HEK293 (cell line): Measurements from ENCODE around the gene CDH5.
A peak's percentile ranks its signal among the peaks of the same experiment; 100 is the strongest.

Experiments
- BCL11B ChIP-seq: fragments of 450-650 bp; formaldehyde crosslinking; IDR thresholded peaks from 2 replicates; pipeline ENCODE4 v1.5.1; 2016; ENCODE audit warnings: low read depth, missing biosample characterization, missing genetic modification characterization
- HOXA7 ChIP-seq: sonication (generic); formaldehyde crosslinking; IDR thresholded peaks from 2 replicates; pipeline ENCODE4 v1.8.1; 2022; ENCODE audit warnings: missing genetic modification reagents, borderline replicate concordance
- HOXC10 ChIP-seq: sonication (generic); formaldehyde crosslinking; IDR thresholded peaks from 2 replicates; pipeline ENCODE4 v1.8.1; 2023; ENCODE audit warnings: mild to moderate bottlenecking, missing genetic modification reagents
- IKZF3 ChIP-seq: fragments of 450-650 bp; IDR thresholded peaks from 2 replicates; pipeline ENCODE4 v1.5.0; 2018; ENCODE audit warnings: missing biosample characterization, mild to moderate bottlenecking, missing genetic modification characterization, moderate library complexity
- KLF10 ChIP-seq: fragments of 450-650 bp; IDR thresholded peaks from 2 replicates; pipeline ENCODE4 v1.5.1; 2018; ENCODE audit warnings: missing biosample characterization, mild to moderate bottlenecking, missing genetic modification characterization
- PRDM10 ChIP-seq: fragments of 450-650 bp; formaldehyde crosslinking; IDR thresholded peaks from 2 replicates; pipeline ENCODE4 v1.5.1; 2016; ENCODE audit warnings: missing biosample characterization, missing genetic modification characterization
- TRIM28 ChIP-seq: IDR thresholded peaks from 2 replicates; pipeline ENCODE4 v1.6.1; 2011; ENCODE audit warnings: low read length, control low read depth, borderline replicate concordance
- YY1 ChIP-seq: fragments of 450-650 bp; formaldehyde crosslinking; IDR thresholded peaks from 2 replicates; pipeline ENCODE4 v1.5.1; 2018; ENCODE audit warnings: missing biosample characterization, missing genetic modification characterization
- ZNF112 ChIP-seq: fragments of 450-650 bp; formaldehyde crosslinking; IDR thresholded peaks from 2 replicates; pipeline ENCODE4 v1.5.0; 2017; ENCODE audit warnings: missing biosample characterization, missing genetic modification characterization
- ZNF175 ChIP-seq: fragments of 450-650 bp; formaldehyde crosslinking; IDR thresholded peaks from 2 replicates; pipeline ENCODE4 v1.5.1; 2016; ENCODE audit warnings: missing biosample characterization, missing genetic modification characterization
- ZNF239 ChIP-seq: fragments of 450-650 bp; formaldehyde crosslinking; IDR thresholded peaks from 2 replicates; pipeline ENCODE4 v1.5.1; 2016; ENCODE audit warnings: missing biosample characterization, missing genetic modification characterization
- ZNF24 ChIP-seq: fragments of 450-650 bp; formaldehyde crosslinking; IDR thresholded peaks from 2 replicates; pipeline ENCODE4 v1.5.1; 2016; ENCODE audit warnings: missing biosample characterization, missing genetic modification characterization
- ZNF26 ChIP-seq: fragments of 450-650 bp; formaldehyde crosslinking; IDR thresholded peaks from 2 replicates; pipeline ENCODE4 v1.5.1; 2016; ENCODE audit warnings: missing biosample characterization, missing genetic modification characterization
- ZNF366 ChIP-seq: fragments of 450-650 bp; formaldehyde crosslinking; conservative IDR thresholded peaks from 2 replicates; pipeline ENCODE4 v1.5.1; 2016; ENCODE audit warnings: missing biosample characterization, missing genetic modification characterization
- ZNF488 ChIP-seq: fragments of 450-650 bp; formaldehyde crosslinking; IDR thresholded peaks from 2 replicates; pipeline ENCODE4 v1.5.1; 2016; ENCODE audit warnings: missing biosample characterization, missing genetic modification characterization
- ZNF521 ChIP-seq: fragments of 450-650 bp; formaldehyde crosslinking; IDR thresholded peaks from 2 replicates; pipeline ENCODE4 v1.5.1; 2017; ENCODE audit warnings: missing biosample characterization, mild to moderate bottlenecking, missing genetic modification characterization
- ZNF529 ChIP-seq: fragments of 450-650 bp; formaldehyde crosslinking; IDR thresholded peaks from 2 replicates; pipeline ENCODE4 v1.5.1; 2017; ENCODE audit warnings: missing genetic modification characterization, missing biosample characterization; ENCODE audit not compliant: insufficient replicate concordance
- ZNF544 ChIP-seq: fragments of 450-650 bp; formaldehyde crosslinking; IDR thresholded peaks from 2 replicates; pipeline ENCODE4 v1.5.0; 2017; ENCODE audit warnings: missing biosample characterization, missing genetic modification characterization
- ZNF658 ChIP-seq: fragments of 450-650 bp; formaldehyde crosslinking; IDR thresholded peaks from 2 replicates; pipeline ENCODE4; 2016; ENCODE audit warnings: missing biosample characterization, missing genetic modification characterization
- ZNF692 ChIP-seq: fragments of 450-650 bp; formaldehyde crosslinking; IDR thresholded peaks from 2 replicates; pipeline ENCODE4 v1.5.1; 2016; ENCODE audit warnings: missing biosample characterization, missing genetic modification characterization
- ZNF707 ChIP-seq: fragments of 450-650 bp; formaldehyde crosslinking; IDR thresholded peaks from 2 replicates; pipeline ENCODE4 v1.5.1; 2016; ENCODE audit warnings: missing biosample characterization, missing genetic modification characterization
- ZNF747 ChIP-seq: fragments of 450-650 bp; formaldehyde crosslinking; IDR thresholded peaks from 2 replicates; pipeline ENCODE4 v1.5.1; 2016; ENCODE audit warnings: missing biosample characterization, missing genetic modification characterization
- ZNF777 ChIP-seq: fragments of 450-650 bp; formaldehyde crosslinking; IDR thresholded peaks from 2 replicates; pipeline ENCODE4 v1.5.1; 2017; ENCODE audit warnings: missing biosample characterization, missing genetic modification characterization, borderline replicate concordance
- ZNF785 ChIP-seq: fragments of 450-650 bp; formaldehyde crosslinking; IDR thresholded peaks from 2 replicates; pipeline ENCODE4 v1.5.1; 2016; ENCODE audit warnings: missing biosample characterization, missing genetic modification characterization
- TF ChIP-seq, protein P1 (sequence below): fragments of 450-650 bp; formaldehyde crosslinking; IDR thresholded peaks from 2 replicates; pipeline ENCODE4 v1.5.1; 2016; ENCODE audit warnings: missing biosample characterization, missing genetic modification characterization, borderline replicate concordance
- TF ChIP-seq, protein P2 (sequence below): fragments of 450-650 bp; formaldehyde crosslinking; IDR thresholded peaks from 2 replicates; pipeline ENCODE4 v1.5.0; 2017; ENCODE audit warnings: missing biosample characterization, missing genetic modification characterization, borderline replicate concordance
- TF ChIP-seq, protein P3 (sequence below): fragments of 450-650 bp; IDR thresholded peaks from 2 replicates; pipeline ENCODE4 v1.5.1; 2018; ENCODE audit warnings: missing biosample characterization, missing genetic modification characterization

The CDH5 gene

GRCh38 chr16:66380421-66380820 lies 13.9 kb downstream of the CDH5 start (continued):
- TF ChIP-seq HOXA7 (CRISPR knock-in tag) = no peak
- TF ChIP-seq ZNF24 (tag by site-specific recombination) = no peak
- no peak for TF ChIP-seq HOXC10
- TF ChIP-seq BCL11B (tag by site-specific recombination) = no peak
- no peak for TF ChIP-seq ZNF26
- peak; percentile 62; the same call in 1 of the 2 replicates for TF ChIP-seq ZNF747
- no peak for TF ChIP-seq ZNF529 (tag by site-specific recombination)
- TF ChIP-seq IKZF3 = no peak
- TF ChIP-seq KLF10 (tag by site-specific recombination) = no peak
- TF ChIP-seq, protein P1, sequence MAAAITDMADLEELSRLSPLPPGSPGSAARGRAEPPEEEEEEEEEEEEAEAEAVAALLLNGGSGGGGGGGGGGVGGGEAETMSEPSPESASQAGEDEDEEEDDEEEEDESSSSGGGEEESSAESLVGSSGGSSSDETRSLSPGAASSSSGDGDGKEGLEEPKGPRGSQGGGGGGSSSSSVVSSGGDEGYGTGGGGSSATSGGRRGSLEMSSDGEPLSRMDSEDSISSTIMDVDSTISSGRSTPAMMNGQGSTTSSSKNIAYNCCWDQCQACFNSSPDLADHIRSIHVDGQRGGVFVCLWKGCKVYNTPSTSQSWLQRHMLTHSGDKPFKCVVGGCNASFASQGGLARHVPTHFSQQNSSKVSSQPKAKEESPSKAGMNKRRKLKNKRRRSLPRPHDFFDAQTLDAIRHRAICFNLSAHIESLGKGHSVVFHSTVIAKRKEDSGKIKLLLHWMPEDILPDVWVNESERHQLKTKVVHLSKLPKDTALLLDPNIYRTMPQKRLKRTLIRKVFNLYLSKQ = no peak
- no peak for TF ChIP-seq ZNF175 (tag by site-specific recombination)
- peak; percentile 12; the same call in 1 of the 2 replicates for TF ChIP-seq ZNF785
- 0 out of 2 replicates have a peak, but pooled peaks have one; percentile 63 for TF ChIP-seq ZNF521 (tag by site-specific recombination)
- no peak for TF ChIP-seq ZNF544 (tag by site-specific recombination)
- 0 out of 2 replicates have a peak, but pooled peaks have one; percentile 25 for TF ChIP-seq ZNF366
- peak; percentile 20; the same call in 1 of the 2 replicates for TF ChIP-seq ZNF707
- TF ChIP-seq, protein P2, sequence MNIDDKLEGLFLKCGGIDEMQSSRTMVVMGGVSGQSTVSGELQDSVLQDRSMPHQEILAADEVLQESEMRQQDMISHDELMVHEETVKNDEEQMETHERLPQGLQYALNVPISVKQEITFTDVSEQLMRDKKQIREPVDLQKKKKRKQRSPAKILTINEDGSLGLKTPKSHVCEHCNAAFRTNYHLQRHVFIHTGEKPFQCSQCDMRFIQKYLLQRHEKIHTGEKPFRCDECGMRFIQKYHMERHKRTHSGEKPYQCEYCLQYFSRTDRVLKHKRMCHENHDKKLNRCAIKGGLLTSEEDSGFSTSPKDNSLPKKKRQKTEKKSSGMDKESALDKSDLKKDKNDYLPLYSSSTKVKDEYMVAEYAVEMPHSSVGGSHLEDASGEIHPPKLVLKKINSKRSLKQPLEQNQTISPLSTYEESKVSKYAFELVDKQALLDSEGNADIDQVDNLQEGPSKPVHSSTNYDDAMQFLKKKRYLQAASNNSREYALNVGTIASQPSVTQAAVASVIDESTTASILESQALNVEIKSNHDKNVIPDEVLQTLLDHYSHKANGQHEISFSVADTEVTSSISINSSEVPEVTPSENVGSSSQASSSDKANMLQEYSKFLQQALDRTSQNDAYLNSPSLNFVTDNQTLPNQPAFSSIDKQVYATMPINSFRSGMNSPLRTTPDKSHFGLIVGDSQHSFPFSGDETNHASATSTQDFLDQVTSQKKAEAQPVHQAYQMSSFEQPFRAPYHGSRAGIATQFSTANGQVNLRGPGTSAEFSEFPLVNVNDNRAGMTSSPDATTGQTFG (tag by site-specific recombination) = no peak
- TF ChIP-seq ZNF777 = no peak
- TF ChIP-seq, protein P3, sequence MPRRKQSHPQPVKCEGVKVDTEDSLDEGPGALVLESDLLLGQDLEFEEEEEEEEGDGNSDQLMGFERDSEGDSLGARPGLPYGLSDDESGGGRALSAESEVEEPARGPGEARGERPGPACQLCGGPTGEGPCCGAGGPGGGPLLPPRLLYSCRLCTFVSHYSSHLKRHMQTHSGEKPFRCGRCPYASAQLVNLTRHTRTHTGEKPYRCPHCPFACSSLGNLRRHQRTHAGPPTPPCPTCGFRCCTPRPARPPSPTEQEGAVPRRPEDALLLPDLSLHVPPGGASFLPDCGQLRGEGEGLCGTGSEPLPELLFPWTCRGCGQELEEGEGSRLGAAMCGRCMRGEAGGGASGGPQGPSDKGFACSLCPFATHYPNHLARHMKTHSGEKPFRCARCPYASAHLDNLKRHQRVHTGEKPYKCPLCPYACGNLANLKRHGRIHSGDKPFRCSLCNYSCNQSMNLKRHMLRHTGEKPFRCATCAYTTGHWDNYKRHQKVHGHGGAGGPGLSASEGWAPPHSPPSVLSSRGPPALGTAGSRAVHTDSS = peak; percentile 82; the same call in 1 of the 2 replicates
- no peak for TF ChIP-seq TRIM28
- TF ChIP-seq ZNF239 (tag by site-specific recombination) = 0 out of 2 replicates have a peak, but pooled peaks have one; percentile 11
- 0 out of 2 replicates have a peak, but pooled peaks have one; percentile 11 for TF ChIP-seq ZNF112
- TF ChIP-seq ZNF658 (tag by site-specific recombination) = no peak
- 0 out of 2 replicates have a peak, but pooled peaks have one; percentile 33 for TF ChIP-seq ZNF488 (tag by site-specific recombination)
- TF ChIP-seq PRDM10 = no peak
- TF ChIP-seq YY1 = no peak
- TF ChIP-seq ZNF692 (tag by site-specific recombination) = no peak
